ENCODE results near the gene LCN12.

The LCN12 gene

GRCh38 chr9:136958898-136959850 lies 7.1 kb downstream of the LCN12 start:
- no peak for DNase-seq

- no peak for DNase-seq
Measured at GRCh38 chr9:136960212-136960937, 8.3 kb downstream of the LCN12 start.

- DNase-seq: no peak
Measured at GRCh38 chr9:136960938-136961275, 8.8 kb downstream of the LCN12 start.

GRCh38 chr9:136961279-136962065 lies 9.4 kb downstream of the LCN12 start:
- no peak for DNase-seq

GRCh38 chr9:136962163-136962562 lies 10.1 kb downstream of the LCN12 start:
- DNase-seq: no peak

- no peak for DNase-seq
Measured at GRCh38 chr9:136962701-136963248, 10.7 kb downstream of the LCN12 start.

GRCh38 chr9:136963341-136963740 lies 11.3 kb downstream of the LCN12 start:
- DNase-seq: no peak

- DNase-seq: no peak
Measured at GRCh38 chr9:136963751-136964150, 11.7 kb downstream of the LCN12 start.

GRCh38 chr9:136964171-136964689 lies 12.2 kb downstream of the LCN12 start:
- no peak for DNase-seq

GRCh38 chr9:136964833-136965422 lies 12.9 kb downstream of the LCN12 start:
- DNase-seq: no peak

- DNase-seq: no peak
Measured at GRCh38 chr9:136965771-136966484, 13.9 kb downstream of the LCN12 start.

GRCh38 chr9:136968333-136969127 lies 16.5 kb downstream of the LCN12 start:
- DNase-seq: no peak

GRCh38 chr9:136969150-136969549 lies 17.1 kb downstream of the LCN12 start:
- DNase-seq: no peak

GRCh38 chr9:136969774-136970173 lies 17.7 kb downstream of the LCN12 start:
- no peak for DNase-seq

- DNase-seq: no peak
Measured at GRCh38 chr9:136970361-136970760, 18.3 kb downstream of the LCN12 start.

- no peak for DNase-seq
Measured at GRCh38 chr9:136971746-136972145, 19.7 kb downstream of the LCN12 start.

GRCh38 chr9:136972335-136972734 lies 20.3 kb downstream of the LCN12 start:
- no peak for DNase-seq

GRCh38 chr9:136972743-136973142 lies 20.7 kb downstream of the LCN12 start:
- no peak for DNase-seq

GRCh38 chr9:136973618-136974617 lies 21.8 kb downstream of the LCN12 start:
- no peak for DNase-seq
